ENCODE data around the gene ACTL9. TPM values are rescaled to one million over a fixed set of nuclear protein-coding genes. Genes with fewer than 3 reads are reported as not detected.

Gene ACTL9
- polyA plus RNA-seq, 2 of the 4 experiments (the other 2 are of a cell fraction), result not detected

GRCh38 chr19:8702350-8702749, 3.8 kb upstream of the ACTL9 start:
- no peaks in the 10 kb centered on the region for H3K4me1 ChIP-seq
- FAIRE-seq, result no peak
- H3K4me3 ChIP-seq, result no peak overlapping the region
- TF ChIP-seq EP300 (IDR thresholded peaks at IDR 0.05) (no peak), RFX5 (IDR thresholded peaks at IDR 0.05) (no peak), KDM1A (IDR thresholded peaks at IDR 0.05; ENCODE audit: low read depth) (no peak), NR3C1 (IDR thresholded peaks at IDR 0.05) (no peak), TP53 (CRISPR knock-in tag; IDR thresholded peaks at IDR 0.05) (no peak), ESRRA (IDR thresholded peaks at IDR 0.05; ENCODE audit: borderline replicate concordance, low read length) (no peak), RNF2 (IDR thresholded peaks at IDR 0.05; ENCODE audit: borderline replicate concordance, low read depth) (no peak)
- CTCF ChIA-PET, result interaction anchor here (0.9 to 1.4 kb wide), 2 partner anchors 8 to 121 kb away, joined by 3 to 4 read pairs; no protein-coding TSS in a partner anchor
- POLR2A ChIA-PET, result no interaction called here
- H3K27ac ChIP-seq, result no peak overlapping the region
- no peak overlapping the region for H3K4me2 ChIP-seq
- 27% methylated on average over 1 of the region's 5 CpGs for WGBS (ENCODE audit: missing lambda C conversion rate)
- no peaks in the 10 kb centered on the region for H3K9me3 ChIP-seq
- ATAC-seq, result no peak
- no peak for DNase-seq (ENCODE audit: low read depth in 1 of 2, low spot score in 1 of 2)

DNA sequence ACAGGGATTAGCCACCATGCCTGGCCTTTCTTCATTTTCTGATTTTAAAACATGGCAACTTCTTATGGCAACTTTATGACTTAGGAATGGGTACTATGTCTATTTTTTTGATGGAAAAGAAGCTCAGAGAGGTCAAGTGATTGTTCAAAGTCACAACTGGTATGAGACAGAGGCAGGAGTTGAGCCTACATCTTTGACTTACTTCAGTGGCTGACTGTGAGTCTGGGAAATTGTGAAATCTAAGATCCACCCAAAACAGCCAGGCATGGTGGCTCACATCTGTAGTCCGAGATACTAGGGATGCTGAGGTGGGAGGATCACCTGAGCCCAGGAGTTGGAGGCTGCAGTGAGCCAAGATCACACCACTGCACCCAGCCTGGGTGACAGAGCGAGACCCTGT, 2.4 kb upstream of the ACTL9 start:
- Histone ChIP-seq H3K27ac (no peak overlapping the region), H3K4me1 (no peaks in the 10 kb centered on the region), H3K4me2 (no peak overlapping the region), H3K4me3 (no peak overlapping the region), H3K9me3 (no peaks in the 10 kb centered on the region)
- TF ChIP-seq JUN (IDR thresholded peaks at IDR 0.05), result no peak
- no peak for TF ChIP-seq KDM1A (IDR thresholded peaks at IDR 0.05; ENCODE audit: low read depth)
- no peak for TF ChIP-seq RAD21 (conservative IDR thresholded peaks at IDR 0.05 in 1 of 2, IDR thresholded peaks at IDR 0.05 in 1 of 2)
- TF ChIP-seq SREBF2 (IDR thresholded peaks at IDR 0.05), result no peak
- TF ChIP-seq BHLHE40 (IDR thresholded peaks at IDR 0.05; ENCODE audit: low read depth, low read length), result no peak
- no peak for TF ChIP-seq NR3C1 (IDR thresholded peaks at IDR 0.05)
- TF ChIP-seq, protein P1, sequence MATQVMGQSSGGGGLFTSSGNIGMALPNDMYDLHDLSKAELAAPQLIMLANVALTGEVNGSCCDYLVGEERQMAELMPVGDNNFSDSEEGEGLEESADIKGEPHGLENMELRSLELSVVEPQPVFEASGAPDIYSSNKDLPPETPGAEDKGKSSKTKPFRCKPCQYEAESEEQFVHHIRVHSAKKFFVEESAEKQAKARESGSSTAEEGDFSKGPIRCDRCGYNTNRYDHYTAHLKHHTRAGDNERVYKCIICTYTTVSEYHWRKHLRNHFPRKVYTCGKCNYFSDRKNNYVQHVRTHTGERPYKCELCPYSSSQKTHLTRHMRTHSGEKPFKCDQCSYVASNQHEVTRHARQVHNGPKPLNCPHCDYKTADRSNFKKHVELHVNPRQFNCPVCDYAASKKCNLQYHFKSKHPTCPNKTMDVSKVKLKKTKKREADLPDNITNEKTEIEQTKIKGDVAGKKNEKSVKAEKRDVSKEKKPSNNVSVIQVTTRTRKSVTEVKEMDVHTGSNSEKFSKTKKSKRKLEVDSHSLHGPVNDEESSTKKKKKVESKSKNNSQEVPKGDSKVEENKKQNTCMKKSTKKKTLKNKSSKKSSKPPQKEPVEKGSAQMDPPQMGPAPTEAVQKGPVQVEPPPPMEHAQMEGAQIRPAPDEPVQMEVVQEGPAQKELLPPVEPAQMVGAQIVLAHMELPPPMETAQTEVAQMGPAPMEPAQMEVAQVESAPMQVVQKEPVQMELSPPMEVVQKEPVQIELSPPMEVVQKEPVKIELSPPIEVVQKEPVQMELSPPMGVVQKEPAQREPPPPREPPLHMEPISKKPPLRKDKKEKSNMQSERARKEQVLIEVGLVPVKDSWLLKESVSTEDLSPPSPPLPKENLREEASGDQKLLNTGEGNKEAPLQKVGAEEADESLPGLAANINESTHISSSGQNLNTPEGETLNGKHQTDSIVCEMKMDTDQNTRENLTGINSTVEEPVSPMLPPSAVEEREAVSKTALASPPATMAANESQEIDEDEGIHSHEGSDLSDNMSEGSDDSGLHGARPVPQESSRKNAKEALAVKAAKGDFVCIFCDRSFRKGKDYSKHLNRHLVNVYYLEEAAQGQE (IDR thresholded peaks at IDR 0.05), result no peak
- TF ChIP-seq CHD4 (IDR thresholded peaks at IDR 0.05; ENCODE audit: borderline replicate concordance), result no peak
- TF ChIP-seq, protein P2, sequence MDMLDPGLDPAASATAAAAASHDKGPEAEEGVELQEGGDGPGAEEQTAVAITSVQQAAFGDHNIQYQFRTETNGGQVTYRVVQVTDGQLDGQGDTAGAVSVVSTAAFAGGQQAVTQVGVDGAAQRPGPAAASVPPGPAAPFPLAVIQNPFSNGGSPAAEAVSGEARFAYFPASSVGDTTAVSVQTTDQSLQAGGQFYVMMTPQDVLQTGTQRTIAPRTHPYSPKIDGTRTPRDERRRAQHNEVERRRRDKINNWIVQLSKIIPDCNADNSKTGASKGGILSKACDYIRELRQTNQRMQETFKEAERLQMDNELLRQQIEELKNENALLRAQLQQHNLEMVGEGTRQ (IDR thresholded peaks at IDR 0.05), result no peak
- no peak for TF ChIP-seq CHD2 (IDR thresholded peaks at IDR 0.05; ENCODE audit: low read length, partially characterized antibody)
- no peak for TF ChIP-seq CEBPB (IDR thresholded peaks at IDR 0.05)
- TF ChIP-seq, protein P3, sequence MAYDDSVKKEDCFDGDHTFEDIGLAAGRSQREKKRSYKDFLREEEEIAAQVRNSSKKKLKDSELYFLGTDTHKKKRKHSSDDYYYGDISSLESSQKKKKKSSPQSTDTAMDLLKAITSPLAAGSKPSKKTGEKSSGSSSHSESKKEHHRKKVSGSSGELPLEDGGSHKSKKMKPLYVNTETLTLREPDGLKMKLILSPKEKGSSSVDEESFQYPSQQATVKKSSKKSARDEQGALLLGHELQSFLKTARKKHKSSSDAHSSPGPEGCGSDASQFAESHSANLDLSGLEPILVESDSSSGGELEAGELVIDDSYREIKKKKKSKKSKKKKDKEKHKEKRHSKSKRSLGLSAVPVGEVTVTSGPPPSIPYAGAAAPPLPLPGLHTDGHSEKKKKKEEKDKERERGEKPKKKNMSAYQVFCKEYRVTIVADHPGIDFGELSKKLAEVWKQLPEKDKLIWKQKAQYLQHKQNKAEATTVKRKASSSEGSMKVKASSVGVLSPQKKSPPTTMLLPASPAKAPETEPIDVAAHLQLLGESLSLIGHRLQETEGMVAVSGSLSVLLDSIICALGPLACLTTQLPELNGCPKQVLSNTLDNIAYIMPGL (CRISPR knock-in tag; IDR thresholded peaks at IDR 0.05; ENCODE audit: borderline replicate concordance), result no peak
- no peak for TF ChIP-seq HOXB5 (CRISPR knock-in tag; IDR thresholded peaks at IDR 0.05)
- no peak for TF ChIP-seq HOXA7 (CRISPR knock-in tag; IDR thresholded peaks at IDR 0.05)
- TF ChIP-seq FOSL2 (IDR thresholded peaks at IDR 0.05), result no peak
- TF ChIP-seq FOSL2 (CRISPR knock-in tag; IDR thresholded peaks at IDR 0.05), result no peak
- no peak for TF ChIP-seq JUNB (IDR thresholded peaks at IDR 0.05)
- ChIA-PET POLR2A (no interaction called here), CTCF (interaction anchor here (0.6 kb wide), 1 partner anchor 140 kb away, joined by 4 read pairs; no protein-coding TSS in a partner anchor)
- DNase-seq (ENCODE audit: low read depth in 1 of 2, low spot score in 1 of 2) (no peak), FAIRE-seq (no peak), ATAC-seq (no peak)
- WGBS (ENCODE audit: missing lambda C conversion rate), result 56% methylated on average over 1 of the region's 2 CpGs
